Hepatocyte (in vitro differentiated cells): ENCODE results near the gene ARF4.

Experiments
- EZH2 ChIP-seq: fragments of 200-600 bp; sonication (generic); IDR thresholded peaks from 2 replicates; pipeline ENCODE4 v1.6.1; 2016; ENCODE audit warnings: antibody characterized with exemption, mild to moderate bottlenecking, borderline replicate concordance
- TF ChIP-seq, protein P1 (sequence below): fragments of 200-600 bp; sonication (generic); IDR thresholded peaks from 2 replicates; pipeline ENCODE4 v1.5.1; 2016; ENCODE audit warnings: antibody characterized with exemption, mild to moderate bottlenecking; ENCODE audit not compliant: poor library complexity

DNA sequence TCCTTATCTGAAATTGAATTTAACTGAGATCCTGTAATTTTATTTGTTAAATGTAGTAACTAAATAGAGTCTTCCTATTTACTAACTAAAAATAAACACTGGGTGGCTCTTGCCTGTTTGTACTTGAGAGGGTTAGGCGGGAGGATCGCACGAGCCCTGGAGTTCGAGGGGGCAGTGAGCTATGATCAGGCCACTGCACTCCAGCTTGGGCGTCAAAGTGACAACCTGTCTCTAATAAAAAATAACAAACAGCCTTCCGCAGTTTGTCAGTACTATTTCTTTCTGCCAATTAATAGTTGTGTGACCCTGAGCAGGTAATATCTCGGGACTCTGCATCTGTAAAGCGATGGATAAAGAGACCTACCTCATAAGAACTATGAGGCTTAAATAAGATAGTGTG lies 41.8 kb downstream of the ARF4 start:
- TF ChIP-seq, protein P1, sequence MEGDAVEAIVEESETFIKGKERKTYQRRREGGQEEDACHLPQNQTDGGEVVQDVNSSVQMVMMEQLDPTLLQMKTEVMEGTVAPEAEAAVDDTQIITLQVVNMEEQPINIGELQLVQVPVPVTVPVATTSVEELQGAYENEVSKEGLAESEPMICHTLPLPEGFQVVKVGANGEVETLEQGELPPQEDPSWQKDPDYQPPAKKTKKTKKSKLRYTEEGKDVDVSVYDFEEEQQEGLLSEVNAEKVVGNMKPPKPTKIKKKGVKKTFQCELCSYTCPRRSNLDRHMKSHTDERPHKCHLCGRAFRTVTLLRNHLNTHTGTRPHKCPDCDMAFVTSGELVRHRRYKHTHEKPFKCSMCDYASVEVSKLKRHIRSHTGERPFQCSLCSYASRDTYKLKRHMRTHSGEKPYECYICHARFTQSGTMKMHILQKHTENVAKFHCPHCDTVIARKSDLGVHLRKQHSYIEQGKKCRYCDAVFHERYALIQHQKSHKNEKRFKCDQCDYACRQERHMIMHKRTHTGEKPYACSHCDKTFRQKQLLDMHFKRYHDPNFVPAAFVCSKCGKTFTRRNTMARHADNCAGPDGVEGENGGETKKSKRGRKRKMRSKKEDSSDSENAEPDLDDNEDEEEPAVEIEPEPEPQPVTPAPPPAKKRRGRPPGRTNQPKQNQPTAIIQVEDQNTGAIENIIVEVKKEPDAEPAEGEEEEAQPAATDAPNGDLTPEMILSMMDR: no peak
- no peak for TF ChIP-seq EZH2
